ENCODE data around the gene NPR3.

GRCh38 chr5:32753765-32754164 is 42.6 kb downstream of the NPR3 start:
- TF ChIP-seq EZH2 (IDR thresholded peaks at IDR 0.05; ENCODE audit: low read length): no peak
- no peak for TF ChIP-seq CTCF (optimal IDR thresholded peaks at IDR 0.05 in 1 of 3, IDR thresholded peaks at IDR 0.05 in 1 of 3, conservative IDR thresholded peaks at IDR 0.05 in 1 of 3; ENCODE audit: extremely low read depth in 1 of 3, insufficient read depth in 2 of 3, low read length in 3 of 3)

Data from keratinocyte (primary cell).